SK-N-MC (cell line): Measurements from ENCODE around the gene AMOT.

Experiments
- EZH2 ChIP-seq: fragments of 200-600 bp; sonication (generic); IDR thresholded peaks from one replicate; pipeline ENCODE4 v1.6.1; 2017; ENCODE audit warnings: antibody characterized with exemption
- POLR2AphosphoS5 ChIP-seq: IDR thresholded peaks from 2 replicates; pipeline ENCODE4 v1.6.1; 2012; ENCODE audit warnings: mild to moderate bottlenecking, low read depth, low read length, borderline replicate concordance

- TF ChIP-seq EZH2 (no peak), POLR2AphosphoS5 (no peak)
Measured at GRCh38 chrX:112820364-112821268, 20.0 kb downstream of the AMOT start.
